Coronary artery (tissue), 2 donors: ENCODE data around the gene KCNMA1.

Experiments used
- DNase-seq: peaks from one replicate; pipeline ENCODE4 v3.0.0-alpha.2; 2017; ENCODE audit warnings: low spot score
- H3K27ac ChIP-seq, 2 donors: fragments of 200-600 bp; sonication (generic); one replicate each; pipeline ENCODE4 v1.5.1; 2016 to 2019
- H3K4me3 ChIP-seq: fragments of 200-600 bp; sonication (generic); 2 replicates; pipeline ENCODE4 v1.5.1; 2016; ENCODE audit warnings: mild to moderate bottlenecking, moderate library complexity
- TF ChIP-seq, protein P1 (sequence below): fragments of 200-600 bp; sonication (generic); IDR thresholded peaks from one replicate; pipeline ENCODE4 v1.5.1; 2019; ENCODE audit warnings: antibody characterized with exemption

The KCNMA1 gene

DNA sequence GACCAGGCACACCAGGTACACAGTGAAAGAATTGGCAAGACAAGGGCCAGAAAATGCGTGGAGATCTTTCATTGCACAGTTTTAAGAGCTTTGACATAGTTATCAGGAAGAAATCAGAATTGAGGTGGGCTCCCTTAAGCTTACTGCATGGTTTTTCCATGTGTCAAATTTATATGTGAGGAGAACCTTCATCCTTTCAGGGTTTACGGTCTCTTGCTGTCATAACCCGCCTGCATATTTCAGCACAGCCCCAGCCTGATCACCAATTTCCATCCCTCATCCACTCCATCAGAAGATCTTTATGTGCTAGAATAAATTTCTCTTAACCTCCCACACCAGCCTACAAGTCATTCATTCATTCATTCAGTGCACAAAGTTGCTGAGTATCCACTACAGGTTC, 373.1 kb downstream of the KCNMA1 start:
- no peak overlapping the region for H3K4me3 ChIP-seq

GRCh38 chr10:77264107-77264506, 373.5 kb downstream of the KCNMA1 start:
- TF ChIP-seq, protein P1, sequence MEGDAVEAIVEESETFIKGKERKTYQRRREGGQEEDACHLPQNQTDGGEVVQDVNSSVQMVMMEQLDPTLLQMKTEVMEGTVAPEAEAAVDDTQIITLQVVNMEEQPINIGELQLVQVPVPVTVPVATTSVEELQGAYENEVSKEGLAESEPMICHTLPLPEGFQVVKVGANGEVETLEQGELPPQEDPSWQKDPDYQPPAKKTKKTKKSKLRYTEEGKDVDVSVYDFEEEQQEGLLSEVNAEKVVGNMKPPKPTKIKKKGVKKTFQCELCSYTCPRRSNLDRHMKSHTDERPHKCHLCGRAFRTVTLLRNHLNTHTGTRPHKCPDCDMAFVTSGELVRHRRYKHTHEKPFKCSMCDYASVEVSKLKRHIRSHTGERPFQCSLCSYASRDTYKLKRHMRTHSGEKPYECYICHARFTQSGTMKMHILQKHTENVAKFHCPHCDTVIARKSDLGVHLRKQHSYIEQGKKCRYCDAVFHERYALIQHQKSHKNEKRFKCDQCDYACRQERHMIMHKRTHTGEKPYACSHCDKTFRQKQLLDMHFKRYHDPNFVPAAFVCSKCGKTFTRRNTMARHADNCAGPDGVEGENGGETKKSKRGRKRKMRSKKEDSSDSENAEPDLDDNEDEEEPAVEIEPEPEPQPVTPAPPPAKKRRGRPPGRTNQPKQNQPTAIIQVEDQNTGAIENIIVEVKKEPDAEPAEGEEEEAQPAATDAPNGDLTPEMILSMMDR: no peak
- DNase-seq: no peak
- no peak overlapping the region for H3K27ac ChIP-seq
- H3K4me3 ChIP-seq: no peak overlapping the region

More for the DNA sequence above, 373.1 kb downstream of the KCNMA1 start:
- TF ChIP-seq, protein P1: no peak
- no peak for DNase-seq
- no peak overlapping the region for H3K27ac ChIP-seq

DNA sequence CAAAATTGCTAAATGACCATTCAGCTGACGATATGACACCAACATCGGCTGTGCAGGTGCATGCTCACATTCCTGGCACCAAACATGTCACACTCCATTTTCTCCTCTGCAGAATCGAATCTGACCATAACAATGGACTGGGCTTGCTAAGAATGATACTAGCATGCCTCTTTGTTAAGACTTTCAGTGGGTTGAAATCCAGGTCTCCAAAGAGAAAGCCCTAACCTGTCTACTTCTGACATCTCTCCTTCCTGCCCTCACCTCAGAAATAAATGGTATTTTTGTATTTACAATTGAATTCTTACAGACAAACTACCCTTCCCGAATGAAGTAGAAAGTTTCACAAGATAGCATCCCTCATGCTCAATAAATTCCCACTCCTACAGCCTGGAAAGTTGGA, 373.9 kb downstream of the KCNMA1 start:
- TF ChIP-seq, protein P1: no peak
- Histone ChIP-seq H3K27ac (no peak overlapping the region), H3K4me3 (no peak overlapping the region)
- DNase-seq: no peak

DNA sequence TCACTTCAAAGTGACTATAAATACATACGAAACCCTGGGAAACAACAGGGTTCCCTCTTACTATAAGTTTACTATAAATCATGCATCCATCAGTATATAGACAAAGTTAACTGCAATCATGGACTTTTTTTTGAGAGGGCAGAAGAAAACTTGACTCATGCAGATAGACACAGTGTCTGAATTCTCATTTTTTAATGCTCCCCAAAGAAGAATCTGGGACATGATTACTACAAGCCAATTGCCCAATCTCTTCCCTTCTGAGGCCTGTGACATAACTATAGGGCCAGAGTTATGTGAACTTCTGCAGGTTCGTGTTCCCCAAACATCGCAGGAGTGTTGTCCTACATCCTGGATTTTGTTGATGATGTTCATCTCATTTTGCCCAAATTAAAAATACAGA, 376.5 kb downstream of the KCNMA1 start:
- no peak for DNase-seq
- H3K4me3 ChIP-seq: no peak overlapping the region
- TF ChIP-seq, protein P1: no peak
- no peak overlapping the region for H3K27ac ChIP-seq

- no peak for DNase-seq
- H3K4me3 ChIP-seq: no peak overlapping the region
- TF ChIP-seq, protein P1: no peak
- H3K27ac ChIP-seq: no peak overlapping the region
Measured at GRCh38 chr10:77259171-77259874, 378.3 kb downstream of the KCNMA1 start.

GRCh38 chr10:77256346-77256745, 381.3 kb downstream of the KCNMA1 start:
- DNase-seq: no peak
- no peak overlapping the region for H3K4me3 ChIP-seq
- no peak overlapping the region for H3K27ac ChIP-seq
- TF ChIP-seq, protein P1: no peak

- TF ChIP-seq, protein P1: no peak
- DNase-seq: no peak
- H3K27ac ChIP-seq: no peak overlapping the region
- H3K4me3 ChIP-seq: no peak overlapping the region
Measured at GRCh38 chr10:77253556-77254064, 384.0 kb downstream of the KCNMA1 start.
